HG02759 (cell line): ENCODE data around the gene SUGP2.
"Not testable (repeated sequence)": the region's sequence is repeated elsewhere in the genome, so short reads cannot be mapped to it uniquely, and the experiment has no call there.

ENCODE experiments used
- ATAC-seq: cut with Tn5 transposase; IDR thresholded peaks from one replicate; pipeline ENCODE4 v1.9.1; 2021; ENCODE audit warnings: mild to moderate bottlenecking, moderate library complexity; ENCODE audit not compliant: unreplicated experiment

Gene SUGP2

DNA sequence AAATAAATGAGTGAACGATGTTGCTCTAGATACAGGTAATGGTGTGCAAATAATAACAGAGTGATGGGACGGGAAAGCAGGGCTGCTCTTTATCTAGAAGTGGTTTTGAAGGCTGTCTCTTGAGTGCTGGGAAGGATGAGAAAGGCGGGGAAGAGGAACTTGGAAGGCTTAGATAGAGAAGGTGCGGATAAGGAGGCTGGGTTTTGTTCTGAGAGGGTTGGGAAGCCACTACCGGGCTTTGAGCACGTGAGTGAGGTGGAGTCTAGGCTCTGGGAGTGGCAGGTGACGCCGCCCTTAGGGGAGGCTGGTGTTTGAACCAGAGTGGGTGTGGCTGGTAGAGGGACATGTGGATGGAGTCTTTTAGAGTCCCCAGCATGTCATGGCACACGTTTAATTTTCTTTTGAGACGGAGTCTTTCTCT is 897 bp upstream of the SUGP2 start:
- peak; percentile 39 for ATAC-seq

DNA sequence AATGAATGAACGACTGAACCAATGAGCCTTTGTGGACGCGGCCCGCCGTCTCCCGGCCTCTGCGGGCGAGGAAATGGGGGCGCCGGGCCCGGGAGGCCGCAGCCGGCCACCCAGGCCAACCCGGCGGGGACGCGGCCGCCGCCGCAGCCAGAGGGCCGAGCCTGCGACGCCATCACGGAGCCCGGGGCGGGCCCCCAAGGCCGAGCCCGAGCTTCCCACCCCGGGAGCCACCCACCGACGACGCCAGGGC is 216 bp downstream of the SUGP2 start:
- peak; percentile 29 for ATAC-seq

DNA sequence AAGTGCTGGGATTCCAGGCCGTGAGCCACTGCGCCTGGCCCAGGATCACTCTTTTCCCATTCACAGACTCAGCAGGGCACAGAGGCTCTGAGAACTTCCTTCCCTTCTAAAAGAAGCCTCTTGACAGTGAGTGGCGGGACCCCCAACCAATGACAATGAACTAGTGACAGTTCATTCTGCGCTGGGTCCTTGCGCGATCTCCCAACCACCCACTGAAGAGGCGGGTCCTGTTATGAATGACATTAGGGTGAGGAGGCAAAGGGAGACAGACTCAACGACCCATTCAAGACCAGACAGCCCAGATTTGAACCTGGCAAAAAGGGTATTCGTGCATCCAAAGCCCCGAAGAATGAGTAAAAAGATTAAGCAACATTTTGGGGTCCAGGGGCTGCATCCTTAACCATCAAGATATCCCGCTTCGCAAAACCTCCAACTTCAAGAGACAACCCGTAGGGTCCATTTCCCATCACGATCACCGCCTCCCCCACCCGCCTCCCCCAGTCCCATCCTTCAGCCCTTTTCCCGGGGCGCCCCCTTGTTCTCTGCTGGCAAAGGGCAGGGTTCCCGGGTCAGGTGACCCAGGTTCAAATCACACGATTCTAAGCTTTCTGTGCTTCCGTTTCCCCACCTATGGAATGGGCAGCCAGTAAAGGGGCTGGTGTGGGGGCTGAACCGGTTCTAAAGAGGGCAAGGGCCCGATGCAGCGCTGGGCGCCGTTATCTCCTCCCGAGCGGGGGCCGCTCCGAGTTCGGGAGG is 719 bp downstream of the SUGP2 start:
- ATAC-seq, result peak; percentile 37

DNA sequence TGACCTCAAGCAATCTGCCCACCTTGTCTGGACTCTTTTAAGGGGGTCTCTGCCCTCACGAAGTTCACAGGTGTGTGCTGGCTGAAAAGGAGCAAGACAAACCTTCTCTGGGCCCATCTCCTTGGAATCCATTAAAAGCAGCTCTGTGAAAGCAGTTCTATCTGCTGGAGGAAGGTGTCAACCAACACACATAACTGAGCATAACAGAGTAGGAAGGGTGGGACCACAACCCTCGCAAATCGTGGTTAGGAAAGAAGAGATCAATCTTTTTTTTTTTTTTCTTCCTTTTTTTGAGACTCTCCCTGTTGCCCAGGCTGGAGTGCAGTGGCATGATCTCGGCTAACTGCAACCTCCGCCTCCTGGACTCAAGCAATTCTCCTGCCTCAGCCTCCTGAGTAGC is 1.4 kb downstream of the SUGP2 start:
- ATAC-seq, result no peak

- no peak for ATAC-seq
These were observed 4.8 kb downstream of the SUGP2 start for GRCh38 chr19:19028526-19028925.

DNA sequence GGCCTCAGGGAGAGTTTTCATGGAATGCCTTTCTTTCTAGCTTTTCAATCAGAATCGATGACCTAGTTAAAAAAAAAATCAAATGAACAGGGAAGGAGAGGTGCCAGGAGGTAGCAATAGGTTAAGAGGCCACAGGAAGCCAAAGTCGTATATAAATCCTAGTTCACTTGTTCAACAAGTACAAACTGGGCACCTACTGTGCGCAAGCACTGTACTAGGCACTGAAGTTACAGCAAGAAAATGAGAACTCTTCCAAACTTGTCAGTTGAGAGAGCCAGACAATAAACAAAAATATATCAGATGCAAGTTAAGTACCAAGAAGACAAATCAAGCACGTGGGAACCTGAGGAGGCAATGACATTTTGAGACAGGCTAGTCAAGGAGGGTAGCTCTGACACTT is 6.1 kb downstream of the SUGP2 start:
- no peak for ATAC-seq

DNA sequence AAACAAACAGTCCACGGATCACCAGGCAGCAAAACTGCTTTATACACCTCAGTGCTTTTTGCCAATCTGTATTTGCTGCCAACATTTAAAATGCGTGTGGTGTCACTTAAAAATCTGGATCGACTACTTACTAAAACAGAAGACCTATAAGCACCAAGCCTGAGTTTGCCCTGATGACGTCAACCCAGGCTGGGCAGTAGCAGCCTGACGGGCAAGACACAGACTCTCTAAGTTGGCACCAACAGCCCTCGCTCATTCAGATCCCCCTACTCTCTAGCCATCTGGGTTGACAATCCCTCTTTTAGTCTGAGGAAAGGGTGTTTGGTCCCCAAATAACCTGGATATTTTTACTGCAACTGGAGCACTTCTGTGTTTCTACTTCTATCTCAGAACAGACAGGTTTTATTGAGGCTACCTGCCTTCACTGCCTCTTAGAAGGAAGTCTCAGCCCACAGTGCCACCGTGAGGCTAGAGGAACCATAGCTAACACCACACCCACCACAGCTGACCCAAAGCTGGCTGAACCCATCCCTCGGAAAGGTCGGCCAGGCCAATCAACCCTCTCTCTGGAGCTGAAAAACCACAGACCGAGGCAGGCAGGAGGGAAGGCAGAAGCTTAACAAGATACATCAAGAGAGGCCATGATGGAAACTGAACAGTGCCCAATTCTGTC is 6.9 kb downstream of the SUGP2 start:
- ATAC-seq, result no peak

DNA sequence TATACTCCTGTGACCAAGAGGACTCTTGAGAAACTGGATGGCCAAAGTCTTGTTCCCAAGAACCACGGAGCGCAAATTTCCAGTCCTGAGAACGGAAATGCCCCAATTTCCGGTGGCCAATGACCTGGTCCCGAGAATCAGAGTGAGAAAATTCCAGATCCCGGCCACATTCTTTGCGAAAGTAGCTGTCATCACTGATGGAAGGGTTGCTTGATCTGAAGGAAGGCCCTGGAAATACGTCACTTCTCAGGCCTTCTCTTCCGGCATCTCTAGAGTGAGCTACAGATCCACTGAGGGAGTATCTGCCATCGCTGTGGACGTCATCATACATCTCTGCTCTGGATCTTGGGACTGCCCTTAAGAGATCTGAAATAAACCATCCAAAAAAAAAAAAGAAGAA is 7.5 kb downstream of the SUGP2 start:
- ATAC-seq, result no peak

- not testable (repeated sequence) for ATAC-seq
These were observed 9.9 kb downstream of the SUGP2 start for GRCh38 chr19:19023376-19023775.

DNA sequence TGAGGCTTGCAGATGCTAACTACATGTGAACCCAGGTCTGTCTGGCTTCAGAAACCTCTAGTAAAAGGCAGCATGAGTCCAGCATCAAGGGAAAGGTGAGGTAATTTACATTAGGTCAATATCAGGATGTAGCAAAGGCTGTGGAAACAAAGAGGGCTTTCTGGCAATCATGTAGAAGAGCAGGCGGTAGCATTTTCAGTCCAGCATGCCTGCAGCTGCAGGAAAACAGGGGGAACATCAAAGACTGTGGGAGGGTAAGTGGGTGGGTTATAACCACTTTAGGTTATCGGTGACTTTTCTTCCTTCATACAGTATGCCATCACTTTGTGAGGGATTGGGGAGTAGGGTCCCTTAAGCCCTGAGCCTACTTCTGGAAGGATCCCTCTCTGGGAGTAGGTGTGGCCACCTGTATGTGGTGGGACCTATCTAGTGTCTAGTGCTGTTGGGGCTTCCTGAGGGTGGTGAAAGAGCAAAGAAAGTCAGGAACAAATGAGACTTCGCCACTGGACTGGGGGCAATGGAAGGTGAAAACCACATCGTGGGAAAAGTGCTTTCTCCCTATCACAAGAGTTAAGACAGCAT is 10.8 kb downstream of the SUGP2 start:
- no peak for ATAC-seq

DNA sequence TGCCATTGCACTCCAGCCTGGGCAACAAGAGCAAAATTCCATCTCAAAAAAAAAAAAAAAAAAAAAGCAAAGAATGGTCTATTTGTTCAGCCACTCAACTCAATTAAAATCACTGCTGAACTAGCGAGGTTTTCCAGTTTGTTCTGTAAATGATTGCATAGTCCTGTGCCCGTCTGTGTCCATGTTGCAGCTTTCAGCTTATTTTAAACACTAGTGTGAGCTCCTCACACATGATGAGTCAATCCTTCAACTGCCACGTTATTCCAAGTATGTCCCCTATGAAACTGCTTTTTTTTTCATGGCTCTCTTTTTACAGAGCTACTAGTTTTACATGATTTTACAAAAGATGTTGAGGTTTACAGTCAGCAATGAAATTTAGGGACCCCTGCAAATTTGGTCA is 12.2 kb downstream of the SUGP2 start:
- no peak for ATAC-seq

- ATAC-seq, result no peak
These were observed 22.8 kb downstream of the SUGP2 start for GRCh38 chr19:19010551-19010950.

DNA sequence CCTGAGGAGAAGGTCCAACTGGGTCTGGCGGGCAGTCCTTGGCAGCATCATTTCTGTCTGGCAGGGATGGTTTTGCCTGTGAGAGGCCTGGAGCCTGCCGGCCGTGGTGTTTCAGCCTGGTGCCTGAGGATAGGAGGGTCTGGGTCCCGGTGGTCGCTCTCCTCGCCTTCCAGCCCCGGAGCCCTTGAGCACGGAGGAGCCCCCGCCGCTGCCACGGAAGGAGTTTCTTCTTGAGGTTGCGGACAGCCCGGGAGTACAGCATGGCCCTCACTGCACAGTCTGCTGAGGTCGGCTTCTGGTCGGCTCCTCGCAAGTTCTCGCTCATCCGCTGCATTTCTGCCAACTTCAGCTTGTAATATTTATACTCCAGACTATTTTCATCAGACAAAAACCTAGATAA is 23.4 kb downstream of the SUGP2 start:
- ATAC-seq, result no peak

DNA sequence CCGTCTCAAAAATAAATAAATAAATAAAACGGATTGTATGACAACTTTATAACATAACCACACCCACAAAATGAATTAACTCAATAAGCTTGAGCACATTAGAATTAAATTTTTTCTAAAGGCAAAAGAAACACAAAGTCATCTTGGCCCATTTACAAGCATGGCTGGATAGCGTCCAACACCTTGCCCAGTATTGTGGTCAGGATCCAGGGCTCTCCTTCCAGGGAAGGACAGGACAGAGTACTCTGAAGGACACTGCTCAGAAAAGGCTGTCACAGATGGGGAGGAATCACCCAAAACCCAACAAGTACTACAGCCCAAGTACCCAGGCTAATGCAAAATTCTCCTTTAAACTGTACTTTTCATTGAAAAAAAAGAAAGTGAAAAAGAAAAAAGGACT is 27.1 kb downstream of the SUGP2 start:
- no peak for ATAC-seq

GRCh38 chr19:19004144-19004543 is 29.2 kb downstream of the SUGP2 start:
- ATAC-seq, result no peak

- ATAC-seq, result no peak
These were observed 33.3 kb downstream of the SUGP2 start for GRCh38 chr19:18999896-19000620.

DNA sequence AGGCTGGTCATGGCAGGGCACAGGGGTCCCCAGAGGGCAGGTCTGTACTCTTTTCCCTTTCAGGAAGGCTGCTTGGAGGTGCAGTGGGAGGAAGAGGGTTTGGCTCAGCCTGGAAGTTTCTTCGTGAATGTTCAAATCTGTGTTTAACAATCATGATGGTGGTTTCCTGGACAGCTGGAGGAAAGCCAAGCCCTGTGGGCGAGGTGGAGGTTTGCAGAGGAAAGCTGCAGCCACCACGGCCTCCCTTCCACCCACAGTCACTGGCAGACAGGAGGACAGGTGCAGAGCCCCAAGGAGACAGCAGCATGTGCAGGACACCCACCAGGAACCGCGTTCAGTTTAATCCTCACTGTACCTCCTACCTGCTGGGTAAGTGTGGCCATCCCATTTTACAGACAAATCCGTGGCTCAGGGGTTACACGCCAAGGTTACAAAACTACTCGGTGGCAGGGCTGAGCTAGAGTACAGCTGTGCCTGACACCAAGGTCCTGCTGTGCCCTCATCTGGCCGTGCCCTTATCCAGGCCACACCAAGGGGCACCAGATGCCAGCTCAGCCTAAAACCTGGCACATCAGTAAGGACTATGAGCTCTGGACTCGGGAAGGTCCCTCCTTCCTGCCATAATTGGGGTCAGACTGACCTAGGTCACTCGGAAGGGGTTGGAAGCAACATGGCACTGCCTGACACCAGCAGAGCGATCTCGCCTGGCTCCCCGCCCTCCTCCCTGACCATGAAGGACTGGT is 34.1 kb downstream of the SUGP2 start:
- no peak for ATAC-seq

DNA sequence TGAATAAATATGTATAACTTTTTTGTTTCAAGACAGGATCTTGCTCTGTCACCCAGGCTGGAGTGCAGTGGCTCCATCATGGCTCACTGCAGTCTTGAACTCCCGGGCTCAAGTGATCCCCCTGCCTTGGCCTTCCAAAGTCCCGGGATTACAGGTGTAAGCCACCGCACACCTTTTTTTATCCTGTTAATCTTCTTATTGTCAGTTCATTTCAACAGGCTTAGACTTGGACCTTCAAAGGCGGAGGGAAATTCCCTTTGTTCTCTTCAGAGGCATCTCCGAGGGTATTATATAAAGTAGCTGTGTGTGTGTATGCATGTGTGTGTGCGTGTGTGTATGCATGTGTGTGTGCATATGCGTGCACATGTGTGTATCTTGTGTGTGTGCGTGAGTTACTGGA is 35.0 kb downstream of the SUGP2 start:
- no peak for ATAC-seq

DNA sequence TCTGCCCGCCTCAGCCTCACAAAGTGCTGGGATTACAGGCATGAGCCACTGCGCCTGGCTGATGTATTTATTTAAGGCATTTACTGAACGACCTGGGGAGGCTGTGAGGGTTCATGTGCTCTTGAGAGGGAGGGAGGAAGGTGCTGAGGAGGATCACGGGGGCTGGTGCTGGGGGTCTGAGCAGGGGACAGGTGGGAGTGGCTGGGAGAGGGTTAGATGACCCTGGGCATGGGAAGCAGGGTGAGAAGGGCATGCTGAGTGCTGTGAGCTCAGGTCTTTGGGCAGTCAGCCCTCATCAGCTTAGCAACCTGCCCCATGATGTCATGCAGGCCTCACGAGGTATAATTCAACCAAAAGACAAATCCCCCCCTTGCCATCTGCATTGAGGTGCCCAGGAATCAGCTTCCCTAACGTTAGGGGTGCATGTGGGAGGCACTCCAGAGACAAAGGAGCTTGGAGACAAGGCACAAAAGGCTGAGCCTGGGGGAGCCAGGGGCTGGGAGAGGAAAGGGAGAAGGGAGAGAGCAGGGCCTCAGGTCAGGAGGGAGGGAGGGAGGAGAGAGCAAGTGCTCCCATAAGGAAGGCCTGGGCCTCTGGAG is 36.4 kb downstream of the SUGP2 start:
- no peak for ATAC-seq

DNA sequence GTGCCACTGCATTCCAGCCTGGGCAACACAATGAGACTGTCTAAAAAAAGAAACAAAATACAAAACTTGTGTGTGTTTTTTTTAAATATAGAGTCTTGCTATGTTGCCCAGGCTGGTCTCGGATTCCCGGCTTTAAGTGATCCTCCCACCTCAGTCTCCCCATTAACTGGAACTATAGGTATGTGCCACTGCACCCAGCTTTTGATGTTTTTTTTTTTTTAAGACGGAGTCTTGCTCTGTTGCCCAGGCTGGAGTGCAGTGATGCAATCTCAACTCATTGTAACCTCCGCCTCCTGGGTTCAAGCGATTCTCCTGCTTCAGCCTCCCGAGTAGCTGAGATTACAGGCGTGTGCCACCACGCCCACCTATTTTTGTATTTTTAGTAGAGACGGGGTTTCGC is 37.0 kb downstream of the SUGP2 start:
- no peak for ATAC-seq

DNA sequence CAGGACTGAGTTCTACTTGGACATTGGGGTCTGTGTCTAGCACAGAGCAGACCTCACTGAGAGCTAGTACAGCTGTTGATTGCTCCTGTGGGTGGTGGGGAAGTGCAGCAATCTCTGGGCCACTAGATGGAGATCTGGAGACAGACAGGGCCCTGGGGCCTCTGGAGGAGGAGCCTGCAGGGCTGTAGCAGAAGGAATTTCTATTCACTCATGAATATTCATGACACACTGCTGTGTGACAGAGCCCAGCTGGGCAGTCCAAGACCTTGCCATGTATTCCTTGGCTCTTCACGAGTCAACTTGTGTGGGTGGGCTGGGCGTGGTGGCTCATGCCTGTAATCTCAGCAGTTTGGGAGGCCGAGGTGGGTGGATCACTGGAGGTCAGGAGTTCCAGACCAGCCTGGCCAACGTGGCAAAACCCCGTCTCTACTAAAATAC is 37.5 kb downstream of the SUGP2 start:
- peak; percentile 55 for ATAC-seq
